GM15510 (cell line): ENCODE data around the gene PELO.

ENCODE experiments used
- POLR2A ChIP-seq: IDR thresholded peaks from 3 replicates; pipeline ENCODE4 v1.6.1; 2011; ENCODE audit warnings: borderline replicate concordance; ENCODE audit not compliant: insufficient read length; ENCODE audit errors: extremely low read depth

The PELO gene

DNA sequence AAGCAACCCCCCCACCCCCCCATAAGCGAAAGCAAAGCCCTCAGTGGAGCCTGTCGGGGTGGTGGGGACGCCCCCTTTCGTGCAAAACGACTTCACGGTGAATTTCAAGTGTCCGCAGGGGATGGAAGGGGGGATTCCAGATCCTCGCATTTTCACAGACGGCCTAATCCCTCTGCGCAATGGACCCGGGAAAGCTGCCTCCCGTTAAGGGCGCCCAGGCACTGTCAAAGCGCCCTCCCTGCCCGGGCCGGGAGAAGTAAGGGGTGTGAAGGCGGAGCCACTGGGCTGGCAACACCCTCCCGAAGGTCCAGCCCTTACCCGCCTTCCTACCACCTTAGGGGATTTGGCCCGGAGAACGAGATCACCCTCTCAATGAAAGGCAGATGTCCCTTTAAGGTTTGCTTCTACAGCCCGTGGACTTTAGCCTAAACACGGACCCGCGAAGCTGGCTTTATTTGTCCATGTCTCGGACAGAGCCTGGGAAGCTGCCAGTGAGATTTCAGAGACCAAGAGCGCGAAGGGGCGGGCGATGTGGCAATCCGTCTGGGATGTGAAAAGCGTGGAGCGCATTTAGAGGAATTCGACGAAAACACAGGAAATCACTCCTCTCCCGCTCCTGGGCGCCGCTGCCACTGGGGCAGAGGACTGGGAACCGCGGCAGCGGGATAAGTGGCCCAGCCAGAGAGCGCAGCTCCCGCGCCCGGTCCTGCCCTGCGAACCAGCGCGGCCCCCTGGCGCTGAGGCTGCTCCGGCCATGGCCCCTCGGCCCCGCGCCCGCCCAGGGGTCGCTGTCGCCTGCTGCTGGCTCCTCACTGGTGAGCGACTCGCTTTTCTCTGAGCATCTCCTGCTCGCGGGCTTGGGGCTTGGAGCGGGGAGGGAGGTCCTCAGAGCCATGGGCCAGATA, at the start of gene PELO, which contains the start of gene ITGA1:
TSS of gene PELO (plus strand) at position 317 of the 905 bp plus-strand sequence. CDS start 12,479 bp downstream, outside the sequence.
TSS of gene ITGA1 (plus strand) at position 317 of the 905 bp plus-strand sequence. CDS start at position 755, 438 bp downstream.
- TF ChIP-seq POLR2A = no peak

- no peak for TF ChIP-seq POLR2A
Observed at GRCh38 chr5:52738095-52738506, 49.6 kb upstream of the PELO start.

DNA sequence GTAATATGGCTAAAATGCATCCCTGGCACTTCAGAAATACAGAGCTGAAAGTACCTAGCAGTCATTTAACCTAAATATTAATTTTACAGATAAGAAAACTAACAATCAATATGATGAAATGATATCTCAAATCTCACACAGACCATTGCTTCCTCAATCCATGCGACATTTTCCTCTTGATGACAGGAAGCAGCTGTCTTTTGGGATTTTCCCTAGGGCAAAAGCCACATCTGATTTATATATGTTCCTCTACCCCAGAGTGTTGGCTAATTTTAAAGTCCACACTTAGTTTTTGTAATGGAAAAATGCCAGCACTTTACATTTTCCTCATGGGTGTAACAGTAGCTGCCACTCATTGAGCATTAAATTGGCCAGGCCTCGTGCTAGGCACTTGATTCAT, 47.7 kb upstream of the PELO start:
- no peak for TF ChIP-seq POLR2A

DNA sequence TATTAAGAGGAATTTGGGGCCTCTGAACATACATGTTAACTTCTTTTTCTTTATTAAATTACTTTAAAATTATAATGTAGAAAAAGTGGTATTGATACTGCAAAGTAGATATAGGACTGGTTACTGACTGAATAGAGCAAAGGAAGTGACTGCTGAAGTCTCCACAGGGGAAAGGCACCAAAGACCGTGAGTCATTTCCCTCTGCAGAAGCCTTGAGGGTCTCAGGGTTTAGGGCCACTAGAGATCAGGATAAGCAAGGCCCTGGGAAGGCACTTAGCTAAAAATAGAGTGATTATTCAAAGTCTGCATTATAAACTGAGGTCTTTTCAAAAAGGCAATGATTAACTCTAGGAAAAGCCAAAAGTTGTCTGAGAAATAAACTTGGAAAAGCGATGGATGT, 44.7 kb upstream of the PELO start:
- no peak for TF ChIP-seq POLR2A

DNA sequence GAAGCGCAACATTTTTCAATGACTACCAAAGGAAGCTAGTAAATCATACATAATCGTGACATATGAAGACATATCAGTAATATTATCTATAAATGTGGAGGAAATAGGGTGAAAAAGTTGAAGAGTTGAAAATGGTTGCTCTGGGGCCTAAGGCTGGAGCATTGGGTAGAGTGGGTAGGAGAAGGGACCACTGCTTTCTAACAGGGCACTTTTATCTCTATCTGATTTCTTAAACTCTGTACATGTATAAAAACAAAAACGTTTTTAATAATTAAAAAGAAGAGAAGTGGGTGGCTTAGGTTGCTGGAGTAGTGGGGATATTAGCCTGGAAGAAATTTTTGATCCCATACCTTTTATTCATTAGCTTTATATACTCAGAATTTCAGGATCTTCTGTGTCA, 44.2 kb upstream of the PELO start:
- TF ChIP-seq POLR2A = no peak

DNA sequence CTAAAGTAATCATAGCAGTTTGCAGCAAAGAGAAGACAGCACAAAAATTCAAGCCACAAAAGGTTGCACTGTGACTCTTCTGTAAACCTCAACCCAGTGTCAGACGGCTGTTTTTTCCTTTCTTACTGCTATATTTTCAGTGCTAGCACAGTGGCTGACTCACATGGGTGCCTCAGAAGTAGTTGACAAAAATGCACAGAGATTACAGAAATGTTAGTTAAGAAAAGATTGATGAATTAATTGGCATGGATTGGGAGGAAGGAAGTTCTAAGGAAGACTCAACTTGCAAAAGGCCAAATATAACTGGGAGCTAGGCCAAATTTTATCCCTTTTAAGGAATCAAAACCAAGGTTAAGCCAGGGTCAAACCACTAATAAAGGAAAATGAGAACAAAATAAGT, 43.7 kb upstream of the PELO start:
- TF ChIP-seq POLR2A = no peak

GRCh38 chr5:52746539-52746938, 41.2 kb upstream of the PELO start:
- no peak for TF ChIP-seq POLR2A

GRCh38 chr5:52748590-52748989, 39.1 kb upstream of the PELO start:
- no peak for TF ChIP-seq POLR2A

DNA sequence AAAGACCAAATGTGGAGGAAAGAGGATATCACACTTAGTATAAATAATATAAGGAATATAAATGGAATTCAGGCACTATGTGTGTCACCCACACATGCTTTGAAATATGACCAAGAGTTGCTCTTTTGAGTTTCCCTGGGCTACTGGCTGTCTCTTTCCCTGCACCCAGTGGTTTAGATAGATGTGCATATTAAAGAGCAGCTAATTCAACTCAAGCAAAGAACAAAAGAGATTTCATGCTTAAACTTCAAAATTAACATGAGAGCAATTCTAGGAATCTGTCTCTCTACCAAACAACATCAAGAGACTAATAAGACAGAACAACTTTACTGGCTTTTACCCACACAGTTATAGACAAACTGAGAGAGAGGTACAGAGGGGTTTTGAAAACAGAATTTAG, 38.0 kb upstream of the PELO start:
- no peak for TF ChIP-seq POLR2A

GRCh38 chr5:52751137-52751536, 36.6 kb upstream of the PELO start:
- no peak for TF ChIP-seq POLR2A

- no peak for TF ChIP-seq POLR2A
Observed at GRCh38 chr5:52754051-52754450, 33.7 kb upstream of the PELO start.

GRCh38 chr5:52757527-52757926, 30.2 kb upstream of the PELO start:
- TF ChIP-seq POLR2A = no peak

DNA sequence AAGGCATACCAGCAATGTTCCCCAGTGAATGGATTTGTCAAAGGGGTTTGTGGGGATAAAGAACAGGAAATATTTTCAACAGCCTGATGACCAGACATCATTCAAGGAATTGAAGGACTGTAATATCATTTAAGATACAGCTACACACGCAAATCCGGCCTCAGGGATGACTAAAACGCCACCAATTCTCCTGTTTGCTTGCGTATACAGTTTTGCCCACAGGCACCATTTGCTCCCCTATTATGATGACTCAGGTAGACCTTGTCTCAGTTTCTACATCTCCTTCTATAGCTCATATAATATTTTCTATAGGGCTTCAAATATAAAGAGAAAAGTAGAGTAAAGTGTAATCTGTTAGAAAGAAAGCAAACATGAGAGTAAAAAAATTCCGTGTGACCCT, 29.7 kb upstream of the PELO start:
- TF ChIP-seq POLR2A = no peak

DNA sequence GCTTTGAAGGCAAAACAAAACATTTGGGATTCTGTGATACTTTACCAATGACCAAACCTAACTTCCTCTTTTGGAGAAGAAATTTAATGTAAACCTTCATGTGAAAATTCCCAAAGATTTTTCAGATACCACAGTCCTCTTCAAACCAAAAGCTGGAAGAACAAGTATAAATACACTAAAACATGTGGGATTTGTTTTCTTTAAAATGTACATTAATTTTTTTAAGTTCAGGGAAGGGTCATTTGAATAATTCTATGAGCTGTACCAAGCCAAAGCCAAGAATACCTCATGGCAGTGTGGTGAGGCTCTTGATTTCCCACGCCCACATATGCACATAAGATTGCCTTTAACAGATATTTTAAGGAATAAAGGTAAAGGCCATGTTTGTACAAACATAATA, 28.4 kb upstream of the PELO start:
- no peak for TF ChIP-seq POLR2A

DNA sequence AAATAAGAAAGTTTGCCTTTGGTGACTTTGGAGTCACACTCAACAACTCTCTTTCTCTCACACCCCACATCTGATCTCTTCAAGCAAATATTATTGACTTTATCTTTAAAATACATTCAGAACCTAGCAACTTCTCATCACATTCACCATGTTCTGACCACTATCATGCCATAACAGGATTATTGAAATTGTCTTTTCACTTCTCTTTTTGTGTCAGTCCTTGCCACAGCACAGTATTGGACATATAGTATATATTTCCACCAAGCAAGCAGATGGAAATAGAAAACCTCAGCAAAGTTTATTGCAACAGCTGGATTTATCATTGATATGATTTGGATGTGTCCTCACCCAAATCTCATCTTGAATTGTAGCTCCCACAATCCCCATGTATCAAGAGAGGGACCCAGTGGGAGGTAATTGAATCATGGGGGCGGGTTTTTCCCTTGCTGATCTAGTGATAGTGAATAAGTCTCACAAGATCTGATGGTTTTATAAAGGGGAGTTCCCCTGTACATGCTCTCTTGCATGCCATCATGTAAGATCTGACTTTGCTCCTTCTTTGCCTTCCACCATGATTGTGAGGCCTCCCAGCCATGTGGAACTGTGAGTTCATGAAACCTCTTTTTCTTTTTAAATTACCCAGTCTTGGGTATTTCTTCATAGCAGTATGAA, 26.9 kb upstream of the PELO start:
- TF ChIP-seq POLR2A = no peak
